GM19193 (cell line): ENCODE results near the gene TMEM45A.

Experiments used
- POLR2A ChIP-seq: IDR thresholded peaks from 4 replicates; pipeline ENCODE4 v1.6.1; 2011; ENCODE audit not compliant: insufficient read depth, insufficient read length; ENCODE audit errors: extremely low read depth

Gene TMEM45A, protein sequence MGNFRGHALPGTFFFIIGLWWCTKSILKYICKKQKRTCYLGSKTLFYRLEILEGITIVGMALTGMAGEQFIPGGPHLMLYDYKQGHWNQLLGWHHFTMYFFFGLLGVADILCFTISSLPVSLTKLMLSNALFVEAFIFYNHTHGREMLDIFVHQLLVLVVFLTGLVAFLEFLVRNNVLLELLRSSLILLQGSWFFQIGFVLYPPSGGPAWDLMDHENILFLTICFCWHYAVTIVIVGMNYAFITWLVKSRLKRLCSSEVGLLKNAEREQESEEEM

GRCh38 chr3:100492059-100493006, at the start of gene TMEM45A:
Gene TMEM45A, plus strand, starts transcription at chr3:100492619. Its CDS starts 62,593 bp downstream, at chr3:100555212.
- peak; percentile 55 for TF ChIP-seq POLR2A

GRCh38 chr3:100443690-100444089, 48.7 kb upstream of the TMEM45A start:
- no peak for TF ChIP-seq POLR2A

GRCh38 chr3:100448079-100448478, 44.3 kb upstream of the TMEM45A start:
- no peak for TF ChIP-seq POLR2A

DNA sequence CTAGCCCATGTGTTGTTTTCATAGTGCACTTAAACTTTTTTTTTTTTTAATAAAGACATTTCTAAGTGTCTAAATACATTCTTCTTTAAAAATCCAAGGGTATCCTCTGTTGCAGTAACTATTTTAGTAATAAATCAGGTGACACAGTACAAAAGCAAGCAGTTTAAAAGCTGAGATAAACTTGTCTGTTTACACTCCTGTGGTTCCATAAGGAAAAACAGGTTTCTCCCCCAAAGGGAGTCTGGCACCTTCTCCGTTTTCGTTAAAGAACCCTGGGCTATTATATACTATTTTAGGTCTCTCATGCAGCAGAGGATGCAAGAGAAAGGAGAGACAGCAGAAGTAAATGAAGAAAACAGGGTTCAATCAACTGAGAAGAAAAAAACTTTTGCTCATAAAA, 43.2 kb upstream of the TMEM45A start:
- no peak for TF ChIP-seq POLR2A

- no peak for TF ChIP-seq POLR2A
These were observed 37.7 kb upstream of the TMEM45A start for GRCh38 chr3:100454677-100455076.

DNA sequence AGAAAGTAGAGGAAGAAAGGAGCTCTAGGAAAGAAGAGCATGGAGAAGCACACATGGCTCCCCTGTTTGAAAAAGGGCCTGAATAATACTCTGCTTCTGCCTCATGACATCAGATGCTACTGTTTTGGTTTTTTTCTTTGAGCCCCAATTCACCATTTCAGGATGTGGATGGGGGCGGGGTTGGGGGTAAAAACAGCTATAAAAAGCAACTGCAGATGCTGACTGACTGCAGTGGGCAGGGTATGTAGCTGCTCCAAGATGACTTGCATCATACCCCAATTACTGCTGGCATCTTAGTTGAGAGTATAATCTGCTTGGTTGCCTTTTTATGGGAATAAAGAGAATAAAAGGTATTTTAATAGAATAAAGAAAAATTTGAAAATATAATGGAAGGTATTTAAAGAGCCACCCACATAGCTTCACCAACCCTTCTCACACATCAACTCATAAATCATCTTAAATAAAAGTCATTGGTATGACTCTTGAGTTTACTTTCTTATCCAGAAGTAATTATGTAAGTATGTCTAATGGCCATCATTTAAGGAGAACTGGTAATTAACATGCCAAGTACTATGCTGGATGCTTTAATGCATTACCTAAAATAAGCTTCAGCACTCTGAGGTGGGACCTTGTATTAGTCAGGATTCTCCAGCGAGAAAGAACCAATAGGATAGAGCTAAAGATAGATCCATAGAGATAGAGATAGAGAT, 36.4 kb upstream of the TMEM45A start:
- no peak for TF ChIP-seq POLR2A

- TF ChIP-seq POLR2A, result no peak
These were observed 35.7 kb upstream of the TMEM45A start for GRCh38 chr3:100456745-100457144.

DNA sequence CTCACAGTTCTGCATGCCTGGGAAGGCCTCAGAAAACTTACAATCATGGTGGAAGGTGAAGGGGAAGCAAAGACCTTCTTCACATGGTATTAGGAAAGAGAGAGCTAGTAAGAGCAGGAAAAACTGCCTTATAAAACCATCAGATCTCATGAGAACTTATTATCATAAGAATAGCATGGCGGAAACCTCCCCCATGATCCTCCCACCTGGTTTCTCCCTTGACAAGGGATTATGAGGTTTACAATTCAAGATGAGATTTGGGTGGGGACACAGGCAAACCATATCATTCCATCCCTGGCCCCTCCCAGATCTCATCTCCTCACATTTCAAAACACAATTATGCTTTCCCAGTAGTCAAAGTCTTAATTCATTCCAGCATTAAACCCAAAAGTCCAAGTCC, 34.6 kb upstream of the TMEM45A start:
- no peak for TF ChIP-seq POLR2A

DNA sequence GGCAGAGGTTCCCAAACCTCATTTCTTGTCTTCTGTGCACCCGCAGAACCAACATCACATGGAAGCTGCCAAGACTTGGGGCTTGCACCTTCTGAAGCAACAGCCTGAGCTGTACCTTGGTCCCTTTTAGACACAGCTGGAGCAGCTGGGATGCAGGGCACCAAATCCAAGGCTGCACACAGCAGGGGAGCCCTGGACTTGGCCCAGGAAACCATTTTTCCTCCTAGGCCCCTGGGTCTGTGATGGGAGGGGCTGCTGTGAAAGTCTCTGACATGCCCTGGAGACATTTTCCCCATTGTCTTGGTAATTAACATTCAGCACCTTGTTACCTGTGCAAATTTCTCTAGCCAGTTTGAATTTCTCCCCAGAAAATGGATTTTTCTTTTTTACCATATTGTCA, 33.6 kb upstream of the TMEM45A start:
- TF ChIP-seq POLR2A, result no peak

DNA sequence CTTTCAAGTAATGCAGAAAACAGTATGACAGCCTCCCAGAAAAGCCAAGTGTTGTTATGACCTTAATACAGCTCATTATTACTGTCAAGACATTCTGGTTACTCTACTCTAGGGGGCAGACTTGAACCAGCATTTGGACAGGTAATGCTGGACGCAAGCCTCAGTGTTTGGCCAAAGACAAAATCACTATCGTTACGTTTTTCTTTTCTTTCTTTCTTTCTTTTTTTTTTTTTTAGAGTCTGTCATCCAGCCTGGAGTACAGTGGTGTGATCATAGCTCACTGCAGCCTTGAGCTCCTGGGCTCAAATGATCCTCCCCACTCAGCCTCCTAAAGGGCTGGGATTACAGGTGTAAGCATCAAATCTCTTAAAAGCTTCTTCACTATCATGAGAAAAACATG, 29.4 kb upstream of the TMEM45A start:
- no peak for TF ChIP-seq POLR2A

DNA sequence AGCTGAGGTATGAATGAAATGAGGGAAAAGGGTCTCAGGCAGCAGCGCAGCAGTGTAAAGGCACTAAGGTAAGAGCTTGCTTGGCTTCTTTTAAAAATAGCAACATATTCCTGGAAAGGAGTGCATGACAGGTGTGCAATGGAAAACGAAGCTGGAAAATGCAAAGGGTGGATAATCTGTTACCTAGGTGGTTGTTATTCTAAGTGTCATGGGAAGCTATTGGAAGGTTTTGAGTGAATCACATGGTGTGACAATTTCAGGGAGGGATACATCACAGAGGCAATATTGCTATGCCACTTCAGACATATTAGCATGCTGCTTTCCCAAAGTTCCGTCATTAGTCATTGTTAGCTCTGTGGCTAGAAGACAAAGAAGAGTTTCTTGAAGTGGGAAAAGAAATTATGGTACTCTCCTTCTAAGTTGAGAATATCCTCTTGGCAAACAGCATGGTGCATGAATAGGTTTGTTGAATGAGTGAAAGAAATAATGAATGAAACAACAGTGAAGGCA, 28.7 kb upstream of the TMEM45A start:
- no peak for TF ChIP-seq POLR2A

DNA sequence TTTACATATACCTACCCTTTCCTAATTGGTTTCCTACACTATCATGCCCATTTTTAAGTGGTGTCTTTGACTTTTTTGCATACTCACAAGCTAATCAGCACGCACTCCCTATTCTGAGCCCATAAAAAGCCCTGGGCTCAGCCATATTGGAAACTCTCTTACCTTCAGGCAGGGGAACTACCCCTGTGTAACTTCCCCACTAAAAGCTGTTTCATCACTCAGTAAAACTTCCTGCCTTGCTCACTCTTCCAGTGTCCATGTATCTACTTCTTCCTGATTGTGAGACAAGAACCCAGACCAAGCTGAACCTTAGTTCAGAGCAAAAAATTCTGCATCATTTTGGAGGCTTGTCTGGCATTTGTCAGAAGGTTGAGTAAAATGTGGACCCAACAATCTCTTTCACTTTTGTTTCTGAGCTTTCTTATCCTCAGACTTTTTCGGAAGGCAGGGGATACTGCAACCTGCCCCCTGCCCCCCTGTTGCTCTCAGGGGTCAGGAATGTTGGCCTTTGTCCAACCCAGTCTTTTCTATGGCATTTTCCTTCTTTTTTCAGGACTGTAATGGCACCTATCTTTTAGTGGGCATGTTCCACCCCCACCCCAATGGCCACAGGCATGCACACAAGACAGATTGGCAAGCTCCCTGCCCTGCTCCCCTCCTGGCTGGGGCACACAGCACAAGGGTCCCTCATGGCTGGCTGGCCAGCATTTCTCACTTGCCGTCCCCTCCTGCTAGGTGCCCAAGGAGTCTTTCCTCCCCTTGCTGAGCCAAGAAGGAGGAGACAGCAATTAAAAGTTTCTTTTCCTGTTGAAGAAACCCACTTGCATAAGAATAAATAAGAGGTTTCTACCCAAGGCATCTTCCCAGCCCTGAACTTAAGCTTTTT, 26.3 kb upstream of the TMEM45A start:
- TF ChIP-seq POLR2A, result no peak

- no peak for TF ChIP-seq POLR2A
These were observed 25.3 kb upstream of the TMEM45A start for GRCh38 chr3:100467133-100467532.

DNA sequence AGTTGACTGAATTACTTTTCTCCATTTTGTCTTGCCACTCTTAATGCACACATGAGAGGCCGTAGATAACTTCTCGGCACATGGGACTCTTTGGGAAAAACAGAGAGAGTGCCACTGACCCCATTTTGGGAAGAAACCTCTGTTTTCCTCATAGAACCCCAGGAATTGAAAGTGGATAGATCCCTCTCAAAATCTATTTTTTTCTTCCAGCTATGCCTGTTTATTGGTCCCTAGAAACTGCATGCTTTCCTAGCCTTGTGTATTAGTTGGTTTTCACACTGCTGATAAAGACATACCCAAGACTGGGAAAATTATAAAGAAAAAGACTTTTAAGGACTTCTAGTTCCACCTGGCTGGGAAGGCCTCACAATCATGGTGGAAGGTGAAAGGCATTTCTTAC, 23.7 kb upstream of the TMEM45A start:
- TF ChIP-seq POLR2A, result no peak
